ENCODE results near the gene RUNX1. TPM values are rescaled to one million over a fixed set of nuclear protein-coding genes. Genes with fewer than 3 reads are reported as not detected.

The RUNX1 gene
- total and polyA plus RNA-seq, 2 of the 13 experiments (the other 11 are each of a cell fraction or from before 2014, with no cell fraction given), result 5.4 to 6.4 TPM

DNA sequence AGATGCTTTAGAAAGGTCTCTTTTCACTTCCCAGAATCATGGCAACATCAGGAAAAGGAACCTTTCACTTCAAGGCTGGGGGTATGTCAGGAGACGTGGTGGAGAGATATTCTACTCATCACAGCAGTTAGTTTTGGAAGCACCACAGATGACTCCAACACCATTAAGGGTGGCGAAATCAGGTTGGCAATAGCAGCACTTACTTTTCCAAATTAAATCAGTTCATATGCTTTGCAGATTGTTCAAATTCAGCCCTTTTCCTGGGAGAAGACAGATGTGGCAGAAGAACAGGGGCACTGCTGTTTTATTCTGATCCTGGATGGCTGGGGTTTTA lies 79.0 kb downstream of the RUNX1 start (continued):
- no peak for TF ChIP-seq STAT6 (CRISPR knock-in tag; IDR thresholded peaks at IDR 0.05; ENCODE audit: borderline replicate concordance)
- TF ChIP-seq ZSCAN31 (CRISPR knock-in tag; IDR thresholded peaks at IDR 0.05; ENCODE audit: low read depth), result no peak
- TF ChIP-seq, protein P1, sequence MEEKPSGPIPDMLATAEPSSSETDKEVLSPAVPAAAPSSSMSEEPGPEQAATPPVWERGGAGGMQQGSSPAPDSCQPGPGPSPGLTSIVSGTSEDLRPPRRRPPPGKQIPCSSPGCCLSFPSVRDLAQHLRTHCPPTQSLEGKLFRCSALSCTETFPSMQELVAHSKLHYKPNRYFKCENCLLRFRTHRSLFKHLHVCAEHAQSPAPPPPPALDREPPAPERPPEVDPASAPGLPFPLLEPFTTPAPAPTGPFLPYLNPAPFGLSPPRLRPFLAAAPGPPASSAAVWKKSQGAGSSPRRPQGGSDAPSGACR (CRISPR knock-in tag; IDR thresholded peaks at IDR 0.05), result no peak
- TF ChIP-seq HMG20A (CRISPR knock-in tag; IDR thresholded peaks at IDR 0.05; ENCODE audit: borderline replicate concordance), result no peak
- TF ChIP-seq RERE (CRISPR knock-in tag; IDR thresholded peaks at IDR 0.05; ENCODE audit: low read depth), result no peak

All from HepG2 (cell line).